H1 (cell line): Measurements from ENCODE around the gene C12orf43. TPM values are rescaled to one million over a fixed set of nuclear protein-coding genes. Genes with fewer than 3 reads are reported as not detected.

Source experiments
- CTCF ChIA-PET: fragments of 300-600 bp; sonication (Branson Sonifier 250); formaldehyde crosslinking; loops from one replicate; lab custom pipeline; 2021; ENCODE audit not compliant: partially characterized antibody; lab: Charles Lee
- POLR2A ChIA-PET: fragments of 300-600 bp; sonication (Branson Sonifier 250); formaldehyde crosslinking; loops from one replicate; lab custom pipeline; 2021; ENCODE audit warnings: inconsistent platforms; ENCODE audit not compliant: partially characterized antibody; lab: Charles Lee
- DNase-seq, 2 experiments: peaks; one replicate each; pipeline versions ENCODE4 v3.0.0 to v3.0.0-alpha.2; 2010 to 2022; ENCODE audit warnings: low spot score in 2 of 2, low read depth in 1 of 2, mixed read lengths in 1 of 2
- FAIRE-seq: peaks from 2 replicates; lab custom pipeline; 2011; peaks lifted over from hg19 to GRCh38; lab: Jason Lieb, UNC
- H2AFZ ChIP-seq: 2 replicates; pipeline ENCODE4 v1.8.1; 2012; ENCODE audit warnings: low read length, inconsistent platforms
- H2AK5ac ChIP-seq: 2 replicates; pipeline ENCODE4 v1.6.1; 2013; ENCODE audit warnings: low read depth, low read length
- H2BK120ac ChIP-seq: replicated peaks from 2 replicates; pipeline ENCODE3; 2013; ENCODE audit warnings: low read depth, low read length, inconsistent platforms
- H2BK12ac ChIP-seq: 2 replicates; pipeline ENCODE4 v1.6.1; 2013; ENCODE audit warnings: low read depth, low read length
- H2BK15ac ChIP-seq: 2 replicates; pipeline ENCODE4 v1.6.1; 2013; ENCODE audit warnings: low read length
- H2BK20ac ChIP-seq: 2 replicates; pipeline ENCODE4 v1.6.1; 2013; ENCODE audit warnings: low read length
- H2BK5ac ChIP-seq: 2 replicates; pipeline ENCODE4 v1.6.1; 2013; ENCODE audit warnings: low read depth, low read length
- H3K14ac ChIP-seq: 2 replicates; pipeline ENCODE4 v1.6.1; 2013; ENCODE audit warnings: inconsistent platforms; ENCODE audit not compliant: insufficient read length
- H3K18ac ChIP-seq: 2 replicates; pipeline ENCODE4 v1.6.1; 2013; ENCODE audit warnings: low read length; ENCODE audit errors: extremely low read depth
- H3K23ac ChIP-seq: 2 replicates; pipeline ENCODE4 v1.6.1; 2013; ENCODE audit warnings: inconsistent platforms; ENCODE audit not compliant: insufficient read length
- H3K23me2 ChIP-seq: 2 replicates; pipeline ENCODE4 v1.6.1; 2013; ENCODE audit warnings: low read depth, low read length
- H3K27ac ChIP-seq: 2 replicates; pipeline ENCODE4 v1.6.1; 2011; ENCODE audit warnings: low read depth, low read length, inconsistent platforms
- H3K27me3 ChIP-seq, 4 experiments: replicated peaks in 1 of 4; 1 replicate in 1 of 4; 2 replicates in 3 of 4; pipeline versions ENCODE4 v1.6.1 to v1.8.1; 2011 to 2013; ENCODE audit warnings: low read length in 3 of 4, mild to moderate bottlenecking in 3 of 4, inconsistent platforms in 2 of 4, mixed read lengths in 2 of 4, moderate library complexity in 1 of 4; ENCODE audit not compliant: control insufficient read depth in 3 of 4, insufficient read depth in 3 of 4; ENCODE audit errors: extremely low read depth in 1 of 4
- H3K36me3 ChIP-seq, 4 experiments: 2 replicates each; pipeline versions ENCODE4 v1.6.1 to v1.8.1; 2011 to 2013; ENCODE audit warnings: mild to moderate bottlenecking in 4 of 4, low read length in 3 of 4, moderate library complexity in 2 of 4, control low read depth in 1 of 4, inconsistent platforms in 1 of 4; ENCODE audit not compliant: insufficient read depth in 4 of 4, control insufficient read depth in 2 of 4
- H3K4ac ChIP-seq: replicated peaks from 2 replicates; pipeline ENCODE3; 2013; ENCODE audit warnings: low read length, low read depth, mixed read lengths, inconsistent platforms; ENCODE audit not compliant: insufficient read length
- H3K4me1 ChIP-seq, 4 experiments: replicated peaks in 1 of 4; 1 replicate in 1 of 4; 2 replicates in 3 of 4; pipeline versions ENCODE4 v1.6.1 to v1.8.1; 2011 to 2013; ENCODE audit warnings: low read length in 3 of 4, inconsistent platforms in 2 of 4, mixed read lengths in 1 of 4; ENCODE audit not compliant: insufficient read depth in 4 of 4, control insufficient read depth in 3 of 4
- H3K4me2 ChIP-seq, 2 experiments: 2 replicates each; pipeline versions ENCODE4 v1.6.1 to v1.8.1; 2011 to 2013; ENCODE audit warnings: low read depth in 2 of 2, low read length in 2 of 2, control low read depth in 1 of 2, inconsistent platforms in 1 of 2, mild to moderate bottlenecking in 1 of 2; ENCODE audit not compliant: insufficient read depth in 1 of 2
- H3K4me3 ChIP-seq, 4 experiments: fragments of 200-600, 300-600 bp in 1 of 4; sonication (generic), shearing (Covaris generic), sonication (Bioruptor Twin) in 1 of 4; 2 replicates each; pipeline versions ENCODE4 v1.5.1 to v1.8.1; 2011 to 2016; ENCODE audit warnings: low read length in 4 of 4, low read depth in 3 of 4, control low read depth in 2 of 4, inconsistent platforms in 2 of 4, mild to moderate bottlenecking in 2 of 4, mixed read lengths in 1 of 4, moderate library complexity in 1 of 4; ENCODE audit not compliant: insufficient read depth in 2 of 4; ENCODE audit errors: extremely low read depth in 1 of 4
- H3K56ac ChIP-seq: replicated peaks from 2 replicates; pipeline ENCODE3; 2013; ENCODE audit warnings: low read depth, mild to moderate bottlenecking, mixed read lengths, low read length, inconsistent platforms; ENCODE audit not compliant: insufficient read length
- H3K79me1 ChIP-seq: 2 replicates; pipeline ENCODE4 v1.6.1; 2013; ENCODE audit warnings: low read depth, low read length, control low read depth
- H3K79me2 ChIP-seq, 2 experiments: 2 replicates each; pipeline versions ENCODE4 v1.6.1 to v1.8.1; 2012 to 2013; ENCODE audit warnings: low read length in 2 of 2, mild to moderate bottlenecking in 2 of 2, inconsistent platforms in 1 of 2; ENCODE audit not compliant: insufficient read depth in 2 of 2, control insufficient read depth in 1 of 2
- H3K9ac ChIP-seq, 4 experiments: replicated peaks in 1 of 4; 1 replicate in 1 of 4; 2 replicates in 3 of 4; pipeline versions ENCODE4 v1.6.1 to v1.8.1; 2011 to 2013; ENCODE audit warnings: low read depth in 3 of 4, low read length in 3 of 4, control low read depth in 2 of 4, mild to moderate bottlenecking in 2 of 4, moderate library complexity in 2 of 4, inconsistent platforms in 1 of 4; ENCODE audit errors: extremely low read depth in 1 of 4
- H3K9me3 ChIP-seq, 2 experiments: 2 replicates each; pipeline versions ENCODE4 v1.6.1 to v1.8.1; 2012 to 2013; ENCODE audit warnings: mild to moderate bottlenecking in 2 of 2, moderate library complexity in 2 of 2, control low read depth in 1 of 2, inconsistent platforms in 1 of 2, low read depth in 1 of 2, low read length in 1 of 2, mixed read lengths in 1 of 2; ENCODE audit not compliant: insufficient read depth in 2 of 2
- H4K20me1 ChIP-seq, 2 experiments: replicated peaks in 1 of 2; 2 replicates each; pipeline versions ENCODE3 to v1.8.1; 2011 to 2013; ENCODE audit warnings: inconsistent platforms in 2 of 2, low read length in 2 of 2, mild to moderate bottlenecking in 1 of 2; ENCODE audit not compliant: insufficient read depth in 2 of 2, control insufficient read depth in 1 of 2
- H4K5ac ChIP-seq: 2 replicates; pipeline ENCODE4 v1.6.1; 2013; ENCODE audit warnings: low read length, low read depth, mixed read lengths, inconsistent platforms; ENCODE audit not compliant: insufficient read length
- H4K8ac ChIP-seq: 2 replicates; pipeline ENCODE4 v1.8.0; 2013; ENCODE audit warnings: mild to moderate bottlenecking, moderate library complexity, low read length, inconsistent platforms; ENCODE audit not compliant: insufficient read depth; ENCODE audit errors: extremely low read depth
- H4K91ac ChIP-seq: replicated peaks from 2 replicates; pipeline ENCODE3; 2013; ENCODE audit warnings: low read length, mixed read lengths, inconsistent platforms; ENCODE audit not compliant: insufficient read length
- HDAC2 ChIP-seq, 2 experiments: fragments of 300-600 bp in 1 of 2; sonication (generic) in 1 of 2; IDR thresholded peaks; 2 replicates each; pipeline ENCODE4 v1.6.1; 2011 to 2012; ENCODE audit warnings: low read depth in 2 of 2, low read length in 2 of 2, mild to moderate bottlenecking in 2 of 2, moderate library complexity in 2 of 2, borderline replicate concordance in 1 of 2, inconsistent platforms in 1 of 2
- KDM5A ChIP-seq: fragments of 200-600 bp; IDR thresholded peaks from 2 replicates; pipeline ENCODE4 v1.7.1; 2012; ENCODE audit warnings: mild to moderate bottlenecking, low read length, inconsistent platforms, mixed read lengths
- SIX5 ChIP-seq: IDR thresholded peaks from 2 replicates; pipeline ENCODE4 v1.6.1; 2011; ENCODE audit warnings: mild to moderate bottlenecking, low read depth, low read length
- WGBS, 2 experiments: shearing (Covaris generic) in 1 of 2; methylation state at CpG; one replicate each; pipeline versions ENCODE4 v1.1.6 to v1.1.7; 2013 to 2015; ENCODE audit warnings: low lambda C conversion rate in 2 of 2, mixed read lengths in 2 of 2, inconsistent platforms in 1 of 2, low coverage in 1 of 2, missing lambda C conversion rate in 1 of 2; ENCODE audit not compliant: insufficient replicate concordance in 2 of 2, insufficient coverage in 1 of 2, insufficient read length in 1 of 2; ENCODE audit errors: extremely low coverage in 1 of 2, missing lambda C conversion rate in 1 of 2; 5-methylcytosine and 5-hydroxymethylcytosine counted together
- polyA plus RNA-seq, 7 experiments: library from polyadenylated mRNA; depleted of rRNA in 3 of 7; stranded (reverse) in 5 of 7; unstranded in 2 of 7; fragments of >200 nt in 5 of 7; fragments of 200-250 nt in 2 of 7; gene quantifications; 1 replicate in 5 of 7; 2 replicates in 1 of 7; 4 replicates in 1 of 7; pipeline versions ENCODE4 v1.2.1 to v1.2.3, GENCODE V29; 2011 to 2013; ENCODE audit warnings: missing spikeins in 2 of 7, mixed read lengths in 2 of 7
- total RNA-seq: library from RNA; stranded (reverse); fragmentation: NEBNext Ultra II Directional; extraction: Animal tissue kit (Norgen Biotek cat#: 25700); gene quantifications from 2 replicates; pipeline ENCODE4 v1.2.1, GENCODE V29; 2021

The C12orf43 gene
- total and polyA plus RNA-seq, 2 of the 8 experiments (the other 6 are each of a cell fraction or from before 2014, with no cell fraction given) = 9.2 to 22.3 TPM

- Histone ChIP-seq H3K27me3 (no peaks in the 10 kb centered on the region), H3K4me3 (no peak overlapping the region), H4K20me1 (no peaks in the 10 kb centered on the region), H4K8ac (no peak overlapping the region), H4K91ac (no peak overlapping the region), H3K23ac (no peak overlapping the region), H3K18ac (no peak overlapping the region), H2BK20ac (no peak overlapping the region), H3K27ac (no peak overlapping the region), H3K36me3 (no peaks in the 10 kb centered on the region), H3K56ac (no peak overlapping the region), H3K4me1 (peaks cover 0 to 5% (median 4%) of the 10 kb centered on the region in 4 experiments; a peak in 4 of 7 replicates), H3K4ac (no peak overlapping the region), H3K79me1 (no peaks in the 10 kb centered on the region), H3K9me3 (no peaks in the 10 kb centered on the region), H3K23me2 (no peaks in the 10 kb centered on the region), H3K4me2 (no peak overlapping the region), H2BK5ac (no peak overlapping the region), H2BK12ac (no peak overlapping the region), H2BK15ac (no peak overlapping the region), H3K9ac (no peak overlapping the region), H3K79me2 (no peaks in the 10 kb centered on the region), H4K5ac (no peak overlapping the region), H3K14ac (no peak overlapping the region), H2BK120ac (no peak overlapping the region), H2AFZ (no peak overlapping the region), H2AK5ac (no peak overlapping the region)
- WGBS, 2 experiments = 90% methylated on average over 10 of the region's 10 CpGs; no CpG with 5 or more reads in 1 of the 2 experiments
- TF ChIP-seq SIX5 = no peak
- TF ChIP-seq KDM5A = no peak
- TF ChIP-seq HDAC2 (IDR thresholded peaks at IDR 0.05; ENCODE audit: borderline replicate concordance in 1 of 2, low read depth in 2 of 2, low read length in 2 of 2) = no peak
- no peak for DNase-seq
- ChIA-PET CTCF (interaction anchor here (0.7 to 2.0 kb wide), 4 partner anchors 21 to 33 kb away, joined by 3 to 6 read pairs (median 4); no protein-coding TSS in a partner anchor), POLR2A (interaction anchor here (0.7 kb wide), 1 partner anchor 382 kb away, joined by 4 read pairs; no protein-coding TSS in a partner anchor)
- FAIRE-seq = no peak
Measured at GRCh38 chr12:121030576-121031212, 14.4 kb upstream of the C12orf43 start.
